ENCODE measurements around the gene DOCK6. TPM values are rescaled to one million over a fixed set of nuclear protein-coding genes. Genes with fewer than 3 reads are reported as not detected.

DOCK6 gene
- total RNA-seq, 2 experiments from 2014 or later: 24.1 to 74.6 TPM

DNA sequence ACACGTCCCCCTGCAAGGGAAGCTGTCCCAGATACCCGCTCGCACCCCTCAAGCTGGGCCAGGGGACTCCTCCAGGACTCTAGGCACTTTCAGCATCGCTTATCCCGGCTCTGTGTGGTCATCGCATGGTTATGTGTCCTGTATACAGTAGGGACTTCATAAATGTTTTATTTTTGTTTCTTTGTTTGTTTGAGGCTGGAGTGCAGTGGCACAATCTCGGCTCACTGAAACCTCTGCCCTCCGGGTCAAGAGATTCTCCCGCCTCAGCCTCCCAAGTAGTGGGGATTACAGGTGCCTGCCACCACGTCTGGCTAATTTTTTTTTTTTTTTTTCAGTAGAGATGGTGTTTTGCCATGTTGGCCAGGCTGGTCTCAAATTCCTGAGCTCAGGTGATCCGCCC is 15.4 kb downstream of the DOCK6 start:
- BruUV-seq (replicated peaks): no TSS peak
- CTCF ChIA-PET (ENCODE audit: unreplicated experiment): no interaction called here

DNA sequence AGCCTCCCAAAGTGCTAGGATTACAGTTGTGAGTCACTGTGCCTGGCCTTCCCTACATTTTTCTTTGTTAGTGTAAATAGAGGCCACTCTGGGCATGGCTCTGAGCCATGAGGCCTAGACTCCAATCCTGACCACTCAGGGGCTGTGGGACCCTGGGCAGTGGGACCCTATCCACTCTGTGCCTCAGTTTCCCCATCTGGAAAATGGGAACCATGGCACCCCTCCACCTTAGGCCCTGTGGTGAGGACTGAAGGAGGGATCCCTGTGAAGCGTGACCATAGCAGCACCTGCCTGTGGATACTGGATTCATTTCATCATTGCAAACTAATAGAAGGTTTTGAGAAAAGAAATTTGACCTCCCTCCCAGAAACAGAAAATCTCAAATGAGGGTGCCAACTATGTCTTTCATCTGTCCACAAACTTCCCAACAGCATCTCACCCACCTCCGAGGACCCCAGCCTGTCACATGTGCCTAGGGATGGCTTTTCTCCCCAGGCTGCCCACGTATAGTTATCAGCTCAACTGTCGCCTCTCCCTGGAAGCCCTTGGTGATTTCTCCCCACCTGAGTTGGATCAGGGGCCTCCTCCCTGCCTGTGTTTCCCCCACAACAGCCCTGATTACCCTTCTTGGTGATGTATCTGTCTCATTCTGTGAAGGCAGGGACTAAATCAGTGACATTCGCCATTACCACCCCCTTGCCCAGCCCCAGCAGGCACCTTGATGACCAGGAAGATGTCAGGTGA is 17.3 kb downstream of the DOCK6 start:
- H4K20me1 ChIP-seq (ENCODE audit: insufficient read depth, low read length): no peaks in the 10 kb centered on the region
- no peak overlapping the region for H2AFZ ChIP-seq (ENCODE audit: low read length)
- H3K9me2 ChIP-seq (ENCODE audit: insufficient read depth, low read length): no peaks in the 10 kb centered on the region
- intact Hi-C loops (cut with micrococcal nuclease; ENCODE audit: unreplicated experiment): no loop called here
- H3K79me2 ChIP-seq (ENCODE audit: insufficient read depth, low read depth, low read length): no peaks in the 10 kb centered on the region
- DNase-seq (ENCODE audit: low spot score): no peak
- H3K36me3 ChIP-seq (ENCODE audit: insufficient read depth, low read length): peaks cover 20% of the 10 kb centered on the region
- POLR2A ChIA-PET: interaction anchor here (0.6 kb wide), 1 partner anchor 28 kb away, joined by 4 read pairs; no protein-coding TSS in a partner anchor
- H3K4me2 ChIP-seq (ENCODE audit: low read length): no peak overlapping the region
- H3K4me3 ChIP-seq (ENCODE audit: low read depth, low read length, poor library complexity, severe bottlenecking): no peak overlapping the region
- CTCF ChIA-PET (ENCODE audit: unreplicated experiment): no interaction called here
- no peaks in the 10 kb centered on the region for H3K9me3 ChIP-seq (ENCODE audit: low read length)
- no TSS peak for BruUV-seq (replicated peaks)
- no peaks in the 10 kb centered on the region for H3K4me1 ChIP-seq (ENCODE audit: insufficient read depth, low read length, poor library complexity, severe bottlenecking)
- no peak overlapping the region for H3K27ac ChIP-seq (ENCODE audit: low read depth, low read length, poor library complexity, severe bottlenecking)
- no peak for TF ChIP-seq EZH2phosphoT487 (IDR thresholded peaks at IDR 0.05; ENCODE audit: borderline replicate concordance, low read depth, low read length)
- TF ChIP-seq, protein P1, sequence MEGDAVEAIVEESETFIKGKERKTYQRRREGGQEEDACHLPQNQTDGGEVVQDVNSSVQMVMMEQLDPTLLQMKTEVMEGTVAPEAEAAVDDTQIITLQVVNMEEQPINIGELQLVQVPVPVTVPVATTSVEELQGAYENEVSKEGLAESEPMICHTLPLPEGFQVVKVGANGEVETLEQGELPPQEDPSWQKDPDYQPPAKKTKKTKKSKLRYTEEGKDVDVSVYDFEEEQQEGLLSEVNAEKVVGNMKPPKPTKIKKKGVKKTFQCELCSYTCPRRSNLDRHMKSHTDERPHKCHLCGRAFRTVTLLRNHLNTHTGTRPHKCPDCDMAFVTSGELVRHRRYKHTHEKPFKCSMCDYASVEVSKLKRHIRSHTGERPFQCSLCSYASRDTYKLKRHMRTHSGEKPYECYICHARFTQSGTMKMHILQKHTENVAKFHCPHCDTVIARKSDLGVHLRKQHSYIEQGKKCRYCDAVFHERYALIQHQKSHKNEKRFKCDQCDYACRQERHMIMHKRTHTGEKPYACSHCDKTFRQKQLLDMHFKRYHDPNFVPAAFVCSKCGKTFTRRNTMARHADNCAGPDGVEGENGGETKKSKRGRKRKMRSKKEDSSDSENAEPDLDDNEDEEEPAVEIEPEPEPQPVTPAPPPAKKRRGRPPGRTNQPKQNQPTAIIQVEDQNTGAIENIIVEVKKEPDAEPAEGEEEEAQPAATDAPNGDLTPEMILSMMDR (conservative IDR thresholded peaks at IDR 0.05; ENCODE audit: low read length): no peak

More for the DNA sequence above, 15.4 kb downstream of the DOCK6 start:
- Histone ChIP-seq H3K9me3 (ENCODE audit: low read length) (no peaks in the 10 kb centered on the region), H3K4me3 (ENCODE audit: low read depth, low read length, poor library complexity, severe bottlenecking) (no peak overlapping the region), H3K9me2 (ENCODE audit: insufficient read depth, low read length) (no peaks in the 10 kb centered on the region), H4K20me1 (ENCODE audit: insufficient read depth, low read length) (no peaks in the 10 kb centered on the region), H3K4me1 (ENCODE audit: insufficient read depth, low read length, poor library complexity, severe bottlenecking) (no peaks in the 10 kb centered on the region), H3K79me2 (ENCODE audit: insufficient read depth, low read depth, low read length) (no peaks in the 10 kb centered on the region), H3K27ac (ENCODE audit: low read depth, low read length, poor library complexity, severe bottlenecking) (no peak overlapping the region), H3K4me2 (ENCODE audit: low read length) (no peak overlapping the region), H2AFZ (ENCODE audit: low read length) (no peak overlapping the region), H3K36me3 (ENCODE audit: insufficient read depth, low read length) (peaks cover 20% of the 10 kb centered on the region)
- POLR2A ChIA-PET: no interaction called here
- no peak for DNase-seq (ENCODE audit: low spot score)
- intact Hi-C loops (cut with micrococcal nuclease; ENCODE audit: unreplicated experiment): no loop called here
- TF ChIP-seq, protein P1 (conservative IDR thresholded peaks at IDR 0.05; ENCODE audit: low read length): no peak
- TF ChIP-seq EZH2phosphoT487 (IDR thresholded peaks at IDR 0.05; ENCODE audit: borderline replicate concordance, low read depth, low read length): no peak

DNA sequence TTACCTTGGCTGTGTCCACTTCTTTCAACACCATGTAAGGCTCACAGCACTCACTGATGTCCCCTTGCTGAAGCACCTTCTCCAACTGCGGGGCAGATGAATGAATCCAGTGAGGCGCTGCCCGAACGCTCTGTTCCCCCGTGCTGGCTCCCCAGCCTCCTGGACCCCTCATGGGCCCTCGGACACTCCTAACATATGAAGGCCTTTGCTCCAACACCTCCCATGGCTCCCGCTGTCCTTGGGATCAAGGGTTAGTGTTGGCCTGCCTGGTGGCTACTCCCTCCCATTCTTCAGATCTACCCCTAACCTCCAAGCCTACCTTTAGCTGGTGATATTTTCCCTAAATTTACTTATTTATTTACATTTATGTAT is 18.5 kb downstream of the DOCK6 start:
- intact Hi-C loops (cut with micrococcal nuclease; ENCODE audit: unreplicated experiment): loop anchor here (2.0 kb wide), 1 partner anchor 21 kb away; no protein-coding TSS in a partner anchor
- BruUV-seq (replicated peaks): no TSS peak
- H2AFZ ChIP-seq (ENCODE audit: low read length): no peak overlapping the region

More for the DNA sequence above, 18.5 kb downstream of the DOCK6 start:
- no peak overlapping the region for H3K4me3 ChIP-seq (ENCODE audit: low read depth, low read length, poor library complexity, severe bottlenecking)
- no peak for TF ChIP-seq EZH2phosphoT487 (IDR thresholded peaks at IDR 0.05; ENCODE audit: borderline replicate concordance, low read depth, low read length)
- TF ChIP-seq, protein P1 (conservative IDR thresholded peaks at IDR 0.05; ENCODE audit: low read length): no peak
- peak overlapping the region; percentile 36; the same call in 1 of the 2 replicates for H3K4me2 ChIP-seq (ENCODE audit: low read length)
- no peaks in the 10 kb centered on the region for H3K4me1 ChIP-seq (ENCODE audit: insufficient read depth, low read length, poor library complexity, severe bottlenecking)
- no peaks in the 10 kb centered on the region for H4K20me1 ChIP-seq (ENCODE audit: insufficient read depth, low read length)
- peaks cover 18% of the 10 kb centered on the region for H3K36me3 ChIP-seq (ENCODE audit: insufficient read depth, low read length)
- no peak overlapping the region for H3K27ac ChIP-seq (ENCODE audit: low read depth, low read length, poor library complexity, severe bottlenecking)
- no peaks in the 10 kb centered on the region for H3K9me2 ChIP-seq (ENCODE audit: insufficient read depth, low read length)
- no peak for DNase-seq (ENCODE audit: low spot score)
- CTCF ChIA-PET (ENCODE audit: unreplicated experiment): interaction anchor here (0.7 kb wide), 1 partner anchor 192 kb away, joined by 12 read pairs; no protein-coding TSS in a partner anchor
- no peaks in the 10 kb centered on the region for H3K79me2 ChIP-seq (ENCODE audit: insufficient read depth, low read depth, low read length)
- no peaks in the 10 kb centered on the region for H3K9me3 ChIP-seq (ENCODE audit: low read length)
- POLR2A ChIA-PET: no interaction called here
